GM21526 (cell line): ENCODE measurements around the gene ZDHHC1.

Experiments used
- ATAC-seq: cut with Tn5 transposase; IDR thresholded peaks from one replicate; pipeline ENCODE4 v1.9.1; 2021; ENCODE audit warnings: moderate library complexity; ENCODE audit not compliant: unreplicated experiment, low FRiP score

The ZDHHC1 gene

GRCh38 chr16:67413978-67414911 is 2.0 kb downstream of the ZDHHC1 start:
- ATAC-seq, result no peak

GRCh38 chr16:67412294-67412693 is 4.0 kb downstream of the ZDHHC1 start:
- ATAC-seq, result no peak

GRCh38 chr16:67411339-67411738 is 4.9 kb downstream of the ZDHHC1 start:
- ATAC-seq, result no peak

GRCh38 chr16:67409631-67410030 is 6.6 kb downstream of the ZDHHC1 start:
- no peak for ATAC-seq

- no peak for ATAC-seq
These were observed 8.4 kb downstream of the ZDHHC1 start for GRCh38 chr16:67407788-67408452.

- no peak for ATAC-seq
These were observed 9.0 kb downstream of the ZDHHC1 start for GRCh38 chr16:67407176-67407787.

- ATAC-seq, result no peak
These were observed 9.9 kb downstream of the ZDHHC1 start for GRCh38 chr16:67406111-67406971.

GRCh38 chr16:67405336-67405735 is 10.9 kb downstream of the ZDHHC1 start:
- ATAC-seq, result no peak

- no peak for ATAC-seq
These were observed 11.5 kb downstream of the ZDHHC1 start for GRCh38 chr16:67404740-67405226.

- ATAC-seq, result no peak
These were observed 12.2 kb downstream of the ZDHHC1 start for GRCh38 chr16:67403976-67404555.

- ATAC-seq, result no peak
These were observed 15.4 kb downstream of the ZDHHC1 start for GRCh38 chr16:67400901-67401300.

GRCh38 chr16:67399749-67400704 is 16.2 kb downstream of the ZDHHC1 start:
- no peak for ATAC-seq

- no peak for ATAC-seq
These were observed 17.0 kb downstream of the ZDHHC1 start for GRCh38 chr16:67399218-67399733.

GRCh38 chr16:67398546-67399217 is 17.6 kb downstream of the ZDHHC1 start:
- no peak for ATAC-seq

- ATAC-seq, result no peak
These were observed 18.3 kb downstream of the ZDHHC1 start for GRCh38 chr16:67397812-67398545.

GRCh38 chr16:67397036-67397801 is 19.1 kb downstream of the ZDHHC1 start:
- ATAC-seq, result no peak
